ENCODE results near the gene RNF26. TPM values are rescaled to one million over a fixed set of nuclear protein-coding genes. Genes with fewer than 3 reads are reported as not detected.
A peak's percentile ranks its signal among the peaks of the same experiment; 100 is the strongest.

Gene RNF26
- total and polyA plus RNA-seq, 4 donors = 8.2 to 25.4 (median 13.6) TPM

- no peaks in the 10 kb centered on the region for H3K27me3 ChIP-seq (ENCODE audit: control insufficient read depth in 3 of 3, insufficient read depth in 3 of 3, low read length in 2 of 3)
- no peaks in the 10 kb centered on the region for H3K9me3 ChIP-seq (ENCODE audit: control insufficient read depth in 4 of 4, insufficient read depth in 3 of 4, low read length in 3 of 4)
- DNase-seq (no peak), ATAC-seq (ENCODE audit: insufficient read depth, low FRiP score) (no peak)
- H3K4me3 ChIP-seq = no peak overlapping the region
- H3K27ac ChIP-seq (ENCODE audit: low read depth in 1 of 2, low read length in 1 of 2) = peak overlapping the region in 1 of 2 donors; percentile 9
- no peak overlapping the region for H3K9ac ChIP-seq (ENCODE audit: insufficient read depth in 1 of 2, low read length in 2 of 2)
- H3K36me3 ChIP-seq (ENCODE audit: control insufficient read depth in 4 of 4, insufficient read depth in 4 of 4, low read length in 4 of 4) = no peaks in the 10 kb centered on the region
- no peak for TF ChIP-seq CTCF (IDR thresholded peaks at IDR 0.05; ENCODE audit: control extremely low read depth, extremely low read depth)
- WGBS, 2 donors = 72 to 76% methylated on average over 7 of the region's 7 CpGs
- peaks cover 0 to 37% (median 8%) of the 10 kb centered on the region in 5 donors for H3K4me1 ChIP-seq (ENCODE audit: control insufficient read depth in 5 of 5, insufficient read depth in 5 of 5, low read length in 5 of 5)
Observed at GRCh38 chr11:119342023-119342300, 7.6 kb downstream of the RNF26 start.

- Histone ChIP-seq H3K27ac (ENCODE audit: low read depth in 1 of 2, low read length in 1 of 2) (no peak overlapping the region), H3K4me1 (ENCODE audit: control insufficient read depth in 5 of 5, insufficient read depth in 5 of 5, low read length in 5 of 5) (peaks cover 0 to 31% (median 8%) of the 10 kb centered on the region in 5 donors), H3K27me3 (ENCODE audit: control insufficient read depth in 3 of 3, insufficient read depth in 3 of 3, low read length in 2 of 3) (peaks cover 0 to 4% (median 0%) of the 10 kb centered on the region in 3 donors), H3K9me3 (ENCODE audit: control insufficient read depth in 4 of 4, insufficient read depth in 3 of 4, low read length in 3 of 4) (no peaks in the 10 kb centered on the region), H3K36me3 (ENCODE audit: control insufficient read depth in 4 of 4, insufficient read depth in 4 of 4, low read length in 4 of 4) (no peaks in the 10 kb centered on the region), H3K4me3 (no peak overlapping the region), H3K9ac (ENCODE audit: insufficient read depth in 1 of 2, low read length in 2 of 2) (no peak overlapping the region)
- TF ChIP-seq CTCF (IDR thresholded peaks at IDR 0.05; ENCODE audit: control extremely low read depth, extremely low read depth) = no peak
- WGBS, 2 donors = 85 to 92% methylated on average over 10 of the region's 10 CpGs
- ATAC-seq (ENCODE audit: insufficient read depth, low FRiP score) (no peak), DNase-seq (no peak)
Observed at GRCh38 chr11:119342362-119343130, 8.2 kb downstream of the RNF26 start.

- H3K4me1 ChIP-seq (ENCODE audit: control insufficient read depth in 5 of 5, insufficient read depth in 5 of 5, low read length in 5 of 5) = peaks cover 0 to 20% (median 5%) of the 10 kb centered on the region in 5 donors
- WGBS, 2 donors = 87 to 93% methylated on average over 7 of the region's 7 CpGs
- DNase-seq = no peak
- ATAC-seq (ENCODE audit: insufficient read depth, low FRiP score) = no peak
- TF ChIP-seq CTCF (IDR thresholded peaks at IDR 0.05; ENCODE audit: control extremely low read depth, extremely low read depth) = no peak
- peaks cover 0 to 6% (median 0%) of the 10 kb centered on the region in 3 donors for H3K27me3 ChIP-seq (ENCODE audit: control insufficient read depth in 3 of 3, insufficient read depth in 3 of 3, low read length in 2 of 3)
- no peak overlapping the region for H3K9ac ChIP-seq (ENCODE audit: insufficient read depth in 1 of 2, low read length in 2 of 2)
- no peaks in the 10 kb centered on the region for H3K9me3 ChIP-seq (ENCODE audit: control insufficient read depth in 4 of 4, insufficient read depth in 3 of 4, low read length in 3 of 4)
- no peaks in the 10 kb centered on the region for H3K36me3 ChIP-seq (ENCODE audit: control insufficient read depth in 4 of 4, insufficient read depth in 4 of 4, low read length in 4 of 4)
- no peak overlapping the region for H3K4me3 ChIP-seq
- no peak overlapping the region for H3K27ac ChIP-seq (ENCODE audit: low read depth in 1 of 2, low read length in 1 of 2)
Observed at GRCh38 chr11:119343726-119344125, 9.4 kb downstream of the RNF26 start.
